DMS114 treated with DMSO at 0.1 percent for 48 hours (cell line): Measurements from ENCODE around the gene RASA1.
A peak's percentile ranks its signal among the peaks of the same experiment; 100 is the strongest.
"Not testable (repeated sequence)": the region's sequence is repeated elsewhere in the genome, so short reads cannot be mapped to it uniquely, and the experiment has no call there.

Experiments
- DNase-seq: peaks from one replicate; lab custom pipeline; 2025; ENCODE audit not compliant: unreplicated experiment; lab: John Stamatoyannopoulos, UW

Gene RASA1

DNA sequence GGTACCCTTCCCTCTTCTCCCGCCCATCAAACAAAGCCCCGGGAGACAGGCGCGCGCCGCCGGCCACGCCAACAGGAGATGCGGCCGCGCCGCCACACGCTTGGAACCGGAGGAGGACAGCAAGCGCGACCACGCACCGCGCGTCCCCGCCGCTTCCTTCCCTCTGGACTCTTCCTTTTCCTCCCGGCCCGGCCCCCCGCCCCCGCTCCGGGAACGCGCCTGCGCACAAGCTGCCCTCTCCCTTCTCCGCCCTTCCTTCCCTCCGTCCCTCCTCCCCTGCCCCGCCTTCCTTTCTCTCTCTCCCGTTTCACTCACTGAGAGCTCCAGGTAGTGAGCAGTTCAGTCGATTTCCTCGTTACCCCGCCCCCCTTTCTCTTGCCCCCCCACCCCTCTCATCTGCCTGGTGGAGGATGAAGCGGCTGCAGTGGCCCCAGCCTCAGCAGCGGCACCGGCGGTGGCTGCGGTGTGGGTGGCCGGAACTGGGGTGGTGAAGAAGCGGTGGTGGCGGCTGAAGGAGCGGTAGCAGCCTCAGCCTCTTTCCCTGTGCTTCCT lies at the start of gene RASA1:
RASA1 (plus strand) TSS at position 310 of the 552 bp plus-strand sequence. CDS start 569 bp downstream, outside the sequence.
- DNase-seq: peak; percentile 91

DNA sequence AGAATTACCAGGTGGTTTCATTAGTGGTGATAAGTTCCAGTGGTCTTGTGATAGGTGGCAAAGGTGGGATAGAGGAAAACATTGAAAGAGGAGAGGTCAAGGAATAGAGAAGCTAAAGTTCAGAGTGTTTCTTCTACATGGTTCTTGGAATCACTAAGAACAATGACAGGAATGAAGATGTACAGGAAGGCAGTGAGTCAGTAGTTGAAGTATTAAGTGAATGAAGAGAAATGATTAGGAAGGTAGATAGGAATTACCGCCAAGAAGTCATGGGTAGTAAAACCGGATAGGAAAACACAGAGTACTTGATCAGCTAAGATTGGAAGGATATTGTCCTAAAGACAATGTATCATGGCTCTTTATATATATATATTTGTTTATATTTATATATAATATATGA lies 37.9 kb upstream of the RASA1 start:
- DNase-seq: no peak

DNA sequence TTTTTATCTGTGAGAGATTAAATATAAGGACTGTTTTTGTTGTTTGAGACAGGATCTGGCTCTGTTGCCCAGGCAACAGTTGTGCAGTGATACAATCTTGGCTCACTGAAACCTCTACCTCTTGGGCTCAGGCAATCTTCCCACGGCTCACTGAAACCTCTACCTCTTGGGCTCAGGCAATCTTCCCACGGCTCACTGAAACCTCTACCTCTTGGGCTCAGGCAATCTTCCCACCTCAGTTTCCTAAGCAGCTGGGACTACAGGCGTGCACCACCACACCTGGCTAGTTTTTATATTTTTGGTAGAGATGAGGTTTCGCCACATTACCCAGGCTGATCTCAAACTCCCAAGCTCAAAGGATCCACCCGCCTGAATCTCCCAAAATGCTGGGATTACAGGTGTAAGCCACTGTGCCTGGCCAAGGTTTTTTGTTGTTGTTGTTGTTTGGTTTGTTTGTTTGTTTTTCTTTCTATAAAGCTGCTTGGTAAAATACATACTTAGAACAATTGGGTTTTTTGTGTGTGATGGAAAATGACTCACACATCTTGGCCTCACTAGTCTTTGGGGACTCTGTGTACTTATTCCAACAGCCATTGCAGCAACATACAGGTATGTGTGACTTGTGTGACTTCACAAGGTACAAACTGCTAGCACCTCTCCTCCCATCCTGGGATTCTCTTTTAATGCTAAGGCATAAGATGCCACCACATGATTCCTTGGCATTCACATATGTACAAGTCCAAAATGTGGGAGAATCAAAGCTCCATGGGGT lies 36.5 kb upstream of the RASA1 start:
- DNase-seq: no peak

DNA sequence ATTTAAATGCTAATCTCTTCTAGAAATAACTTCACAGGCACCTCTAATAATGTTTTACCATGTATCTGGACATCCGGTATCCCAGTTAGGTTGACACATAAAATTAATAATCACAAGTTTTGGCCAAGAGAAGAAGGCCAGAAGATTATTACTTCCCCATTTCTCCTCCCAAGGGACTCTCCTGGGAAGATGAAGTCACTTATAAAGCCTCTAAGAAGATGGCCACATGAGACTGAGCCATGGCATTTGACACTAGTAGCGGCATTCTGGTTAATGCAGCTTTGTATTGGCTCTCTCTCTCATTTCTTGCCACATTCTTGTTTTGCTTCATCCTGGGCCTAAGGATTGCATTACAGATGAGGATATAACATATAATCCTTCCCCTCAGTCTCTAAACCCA lies 34.5 kb upstream of the RASA1 start:
- no peak for DNase-seq

DNA sequence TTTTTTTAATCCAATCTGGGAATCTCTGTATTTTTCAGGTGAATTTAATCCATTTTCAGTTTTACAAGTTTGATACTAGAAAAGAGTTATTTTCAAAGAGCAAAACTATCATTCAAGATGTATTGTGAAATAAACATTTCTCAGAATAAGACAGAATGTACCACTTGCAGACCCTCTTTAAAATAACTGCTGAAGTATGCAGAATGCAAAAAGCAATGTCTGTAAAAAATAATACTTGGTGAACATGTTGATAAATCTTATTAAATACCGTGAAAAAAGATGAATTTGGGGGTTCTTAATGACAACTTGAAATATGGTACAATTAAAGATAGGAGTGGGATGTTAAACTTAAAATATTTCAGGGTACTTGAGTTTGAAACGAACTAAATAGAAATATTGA lies 26.1 kb upstream of the RASA1 start:
- DNase-seq: no peak

DNA sequence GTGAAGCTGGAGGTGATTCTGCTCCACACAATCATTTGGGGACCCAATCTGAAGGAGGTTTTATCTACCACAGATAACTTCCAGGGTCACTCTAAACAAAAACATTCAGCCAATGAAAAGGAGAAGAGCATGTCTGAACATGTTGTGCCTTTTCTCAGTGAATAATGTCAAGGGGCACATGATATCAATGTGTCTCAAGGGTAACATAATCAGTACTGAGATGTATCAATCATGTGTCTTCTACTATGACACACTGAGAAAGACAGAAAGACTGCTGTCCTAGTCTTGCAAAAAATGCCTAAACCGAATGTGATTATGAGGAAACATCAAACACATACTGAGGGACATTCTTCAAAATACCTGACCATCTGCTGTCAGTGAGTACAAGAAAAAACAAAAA lies 25.4 kb upstream of the RASA1 start:
- no peak for DNase-seq

DNA sequence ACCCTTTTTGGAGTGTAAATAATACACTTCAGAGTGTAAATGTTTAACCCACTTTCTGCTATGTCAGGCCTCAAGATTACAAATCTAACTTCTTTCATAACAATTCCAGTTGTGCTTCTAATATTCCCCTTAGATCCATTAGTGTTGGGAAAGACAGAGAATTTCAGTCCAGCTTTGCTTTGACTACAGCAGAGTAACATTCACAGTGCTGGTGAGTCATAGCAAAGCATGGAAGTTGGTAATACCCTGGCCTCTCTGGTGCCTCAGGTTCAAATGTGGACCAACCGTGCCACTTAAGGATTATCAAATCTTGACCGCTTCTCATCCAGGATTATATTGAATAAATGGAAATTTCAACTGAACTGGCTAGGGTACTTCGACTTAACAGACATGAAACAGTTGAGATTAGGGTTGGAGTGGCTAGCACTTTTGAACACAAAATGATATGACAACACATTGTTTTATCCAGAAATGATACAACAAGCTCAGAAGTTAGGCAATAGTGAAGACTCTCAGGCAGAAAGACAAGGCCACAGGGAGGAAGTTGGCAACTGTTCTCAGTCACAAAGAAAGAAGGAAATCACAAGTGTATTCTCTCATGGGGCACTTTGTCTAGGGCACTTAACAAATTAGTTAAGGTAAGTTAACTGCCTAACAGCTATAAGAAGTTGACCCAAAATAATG lies 24.4 kb upstream of the RASA1 start:
- DNase-seq: no peak

DNA sequence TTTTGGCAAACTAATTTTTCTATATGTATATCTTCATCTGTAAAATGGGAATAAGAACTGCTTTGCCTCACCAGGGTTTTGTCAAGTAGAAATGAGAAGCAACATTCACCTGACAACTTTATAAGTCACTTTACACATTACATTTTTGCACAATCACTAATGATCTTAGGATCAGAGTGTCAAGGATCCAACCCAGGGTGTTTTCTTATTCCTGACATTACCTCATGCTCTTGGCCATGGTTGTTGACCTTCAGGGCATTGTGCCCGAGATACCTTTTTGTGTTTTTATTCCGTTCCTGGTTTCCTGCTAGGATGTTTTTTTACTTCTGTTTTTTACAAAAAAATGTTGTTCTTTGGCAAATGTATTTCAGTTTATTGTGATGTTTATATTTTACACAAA lies 22.2 kb upstream of the RASA1 start:
- DNase-seq: no peak

DNA sequence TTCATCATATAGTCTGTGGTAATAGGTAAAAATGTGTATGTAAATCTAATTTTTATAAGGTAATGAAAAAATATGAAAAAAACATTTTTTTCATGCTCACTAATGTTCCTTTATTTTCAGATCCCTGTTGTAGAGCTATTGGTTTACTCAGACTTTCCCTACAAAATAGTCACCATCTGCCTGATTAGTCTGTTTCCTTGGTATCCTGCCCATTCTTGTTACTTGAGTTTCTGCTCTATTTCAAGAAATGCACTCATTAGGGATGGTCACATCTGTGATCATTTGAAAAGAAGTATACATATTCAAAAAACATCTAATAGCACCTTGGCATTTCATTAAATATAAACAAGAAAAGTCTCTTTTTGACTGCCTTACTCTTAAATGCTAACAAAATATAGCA lies 21.6 kb upstream of the RASA1 start:
- DNase-seq: no peak

DNA sequence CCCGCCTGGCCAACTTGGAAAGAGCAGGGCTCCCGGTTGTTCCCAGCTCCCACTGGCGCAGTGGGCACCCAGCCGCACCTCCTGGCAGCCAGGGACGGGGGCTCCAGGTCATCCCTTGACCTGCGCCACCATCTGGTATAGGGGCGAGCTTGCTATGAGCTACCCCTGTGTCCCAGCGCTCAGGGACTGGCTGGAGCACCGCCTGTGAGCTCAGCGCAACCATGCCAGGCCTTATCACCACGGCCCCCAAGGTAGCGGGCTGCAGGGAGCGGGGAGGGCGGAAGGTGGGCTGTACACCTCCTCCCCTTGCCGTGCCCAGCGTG lies 15.4 kb upstream of the RASA1 start:
- no peak for DNase-seq

DNA sequence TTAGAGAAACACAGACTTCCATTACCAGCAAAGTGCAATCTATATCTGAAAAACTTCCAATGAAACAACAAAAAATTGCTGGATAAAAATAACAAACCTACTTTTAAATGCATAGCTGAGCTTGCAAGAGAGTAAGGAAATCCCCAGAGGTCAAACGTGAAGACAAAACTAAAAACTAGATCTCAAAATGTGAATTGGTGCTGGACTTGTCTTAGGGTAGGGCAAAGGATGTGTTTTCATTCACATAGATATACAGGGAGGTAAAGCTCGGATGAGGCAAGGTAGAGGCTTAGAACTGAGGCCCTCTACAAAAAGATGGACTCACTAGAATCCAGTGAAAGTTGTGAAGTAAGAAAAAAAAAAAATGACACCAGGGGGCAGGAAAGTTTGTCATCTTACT lies 13.6 kb upstream of the RASA1 start:
- no peak for DNase-seq

DNA sequence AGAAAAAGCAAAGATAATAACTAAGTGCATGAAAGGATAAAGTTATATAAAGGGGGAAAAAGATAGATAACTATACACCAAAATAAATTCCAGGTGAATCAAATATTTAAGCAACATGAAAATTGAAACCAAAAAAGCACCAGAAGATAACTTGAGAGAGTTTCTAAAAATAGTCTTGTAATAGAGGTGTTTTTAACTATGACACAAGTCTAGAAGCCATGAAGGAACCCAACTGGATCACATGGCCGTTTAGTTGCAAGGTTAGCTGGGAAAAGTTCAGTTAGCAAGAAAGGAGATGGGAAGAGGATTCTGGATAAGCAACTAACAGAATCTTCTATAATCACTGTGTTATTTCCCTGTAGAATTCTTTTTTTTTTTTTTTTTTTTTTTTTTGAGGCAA lies 9.2 kb upstream of the RASA1 start:
- DNase-seq: no peak

DNA sequence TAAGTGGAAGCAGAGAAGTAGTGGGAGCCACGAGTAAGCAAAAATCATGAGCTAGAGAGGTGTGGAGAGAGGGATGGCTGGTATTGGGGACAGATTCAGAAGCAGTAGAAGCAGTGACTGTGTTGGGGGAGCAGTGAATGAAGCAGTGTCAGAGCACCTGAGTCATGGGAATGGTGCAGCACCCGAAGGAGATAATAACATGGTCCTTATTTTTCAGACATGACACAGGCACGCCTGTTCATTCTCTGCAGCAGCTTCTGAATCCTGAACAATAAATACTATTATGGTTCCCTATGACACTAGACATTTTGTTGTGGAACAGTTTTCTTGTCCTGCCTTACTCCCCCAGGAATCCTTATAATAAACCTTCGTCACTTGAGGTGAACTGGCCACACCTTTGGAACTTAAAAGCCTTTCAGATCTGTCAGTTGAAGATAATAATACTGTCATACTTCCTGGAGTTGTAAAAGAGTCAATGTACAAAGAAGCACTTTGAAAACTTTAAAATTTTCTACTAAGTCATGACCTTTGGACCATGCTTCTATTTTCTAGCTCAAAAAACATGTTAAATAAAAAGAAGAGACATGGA lies 7.0 kb upstream of the RASA1 start:
- no peak for DNase-seq

DNA sequence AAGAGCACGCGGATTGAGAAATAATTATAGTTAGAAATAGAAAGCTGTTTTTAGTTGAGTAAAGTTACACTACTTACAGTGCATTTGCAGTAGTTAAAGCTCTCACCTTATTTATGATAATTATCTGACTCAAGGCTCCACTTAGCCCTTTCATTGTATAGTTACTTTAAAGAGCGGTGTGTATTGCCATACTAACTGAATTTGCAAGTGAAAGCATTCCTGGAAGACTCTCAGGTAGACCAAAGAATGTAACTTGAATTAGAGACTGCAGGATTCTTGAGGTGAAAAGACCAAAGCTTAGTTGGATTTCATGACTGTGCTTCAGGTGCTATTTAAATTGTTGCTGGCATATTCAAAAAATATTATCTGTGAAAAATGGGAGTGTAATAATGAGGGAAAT lies 4.2 kb upstream of the RASA1 start:
- DNase-seq: no peak

DNA sequence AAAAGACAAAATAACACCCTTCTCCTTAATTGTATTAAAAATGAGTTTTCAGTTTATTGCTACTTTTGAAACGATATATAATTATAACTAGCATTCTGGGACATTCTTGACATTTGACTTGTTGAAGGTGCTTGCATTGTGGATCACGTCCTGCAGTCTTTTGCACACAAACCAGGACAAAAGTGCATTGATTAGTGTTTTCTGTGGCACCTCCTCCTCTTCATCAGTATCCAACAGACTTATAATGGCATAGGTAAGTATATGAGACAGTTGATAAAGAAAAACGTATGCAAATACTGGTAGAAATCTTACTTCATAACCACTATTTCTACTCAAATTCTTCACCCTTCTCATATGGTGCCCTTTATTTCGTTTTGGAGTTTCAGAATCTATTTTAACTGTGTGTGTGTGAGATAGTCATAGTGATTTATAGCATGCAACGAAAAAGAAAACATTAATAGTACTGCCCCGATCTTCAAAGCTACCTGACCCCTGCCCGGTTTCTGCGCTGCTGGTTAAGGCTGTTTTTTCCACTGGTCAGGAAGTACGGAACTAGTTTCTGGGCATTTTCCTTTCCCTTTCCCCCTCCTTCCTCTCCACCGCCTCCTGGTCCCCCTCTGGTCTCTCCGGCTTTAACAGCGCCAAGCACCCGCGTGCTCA lies 639 bp upstream of the RASA1 start:
- no peak for DNase-seq

DNA sequence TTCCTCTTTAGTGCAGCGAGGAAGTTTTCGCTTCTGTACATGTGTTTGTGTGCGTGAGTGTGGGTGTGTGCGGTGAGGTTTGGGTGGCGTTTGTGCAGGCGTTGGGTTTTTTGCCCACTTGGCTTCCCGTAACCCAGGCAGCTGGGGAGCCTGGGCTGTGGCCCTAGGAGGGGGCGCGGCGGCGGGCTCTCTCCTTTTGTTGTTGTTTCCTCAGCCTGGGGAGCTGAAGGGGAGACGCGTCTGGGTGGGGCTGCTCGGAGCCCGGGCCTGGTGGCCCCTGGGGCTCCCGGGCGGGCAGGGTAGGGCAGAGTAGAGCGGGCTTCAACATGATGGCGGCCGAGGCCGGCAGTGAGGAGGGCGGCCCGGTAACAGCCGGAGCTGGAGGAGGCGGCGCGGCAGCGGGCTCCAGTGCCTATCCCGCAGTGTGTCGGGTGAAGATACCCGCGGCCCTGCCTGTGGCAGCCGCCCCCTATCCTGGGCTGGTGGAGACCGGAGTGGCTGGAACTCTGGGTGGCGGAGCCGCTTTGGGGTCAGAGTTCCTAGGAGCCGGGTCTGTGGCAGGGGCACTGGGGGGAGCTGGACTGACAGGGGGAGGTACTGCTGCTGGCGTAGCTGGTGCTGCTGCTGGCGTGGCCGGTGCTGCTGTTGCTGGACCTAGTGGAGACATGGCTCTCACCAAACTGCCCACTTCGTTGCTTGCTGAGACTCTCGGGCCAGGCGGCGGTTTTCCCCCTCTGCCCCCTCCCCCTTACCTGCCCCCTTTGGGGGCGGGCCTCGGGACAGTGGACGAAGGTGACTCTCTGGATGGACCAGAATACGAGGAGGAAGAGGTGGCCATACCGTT lies 665 bp downstream of the RASA1 start:
- no peak for DNase-seq

DNA sequence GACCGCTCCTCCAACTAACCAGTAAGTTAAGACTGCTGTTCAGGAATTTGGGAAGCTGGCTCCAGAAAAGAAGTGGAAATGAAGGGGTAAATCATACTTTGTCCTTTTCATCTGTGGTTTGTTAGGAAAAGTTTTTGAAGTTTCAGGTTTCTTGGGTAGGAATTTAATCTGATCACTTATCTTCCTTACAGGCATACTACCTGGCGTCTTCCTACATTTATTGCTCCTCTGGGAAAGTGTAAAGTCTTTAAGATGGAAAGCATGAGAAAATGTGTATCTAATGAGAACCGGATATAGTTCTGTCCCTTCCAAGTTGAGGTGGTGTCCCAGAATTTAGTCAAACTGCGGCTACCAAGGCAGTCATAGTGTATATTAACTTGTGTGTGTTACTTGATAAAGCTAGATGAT lies 1.3 kb downstream of the RASA1 start:
- DNase-seq: no peak

DNA sequence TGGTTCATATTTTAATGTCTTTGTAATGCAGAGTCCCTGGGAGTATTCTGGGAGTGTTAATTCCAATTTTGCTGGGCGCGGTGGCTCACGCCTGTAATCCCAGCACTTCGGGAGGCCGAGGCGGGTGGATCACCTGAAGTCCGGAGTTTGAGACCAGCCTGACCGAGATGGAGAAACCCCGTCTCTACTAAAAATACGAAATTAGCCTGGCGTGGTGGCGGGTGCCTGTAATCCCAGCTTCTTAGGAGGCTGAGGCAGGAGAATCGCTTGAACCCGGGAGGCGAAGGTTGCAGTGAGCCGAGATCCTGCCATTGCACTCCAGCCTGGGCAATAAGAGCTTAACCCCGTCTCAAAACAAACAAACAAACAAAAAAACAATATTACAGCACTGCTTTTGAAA lies 3.2 kb downstream of the RASA1 start:
- DNase-seq: not testable (repeated sequence)

DNA sequence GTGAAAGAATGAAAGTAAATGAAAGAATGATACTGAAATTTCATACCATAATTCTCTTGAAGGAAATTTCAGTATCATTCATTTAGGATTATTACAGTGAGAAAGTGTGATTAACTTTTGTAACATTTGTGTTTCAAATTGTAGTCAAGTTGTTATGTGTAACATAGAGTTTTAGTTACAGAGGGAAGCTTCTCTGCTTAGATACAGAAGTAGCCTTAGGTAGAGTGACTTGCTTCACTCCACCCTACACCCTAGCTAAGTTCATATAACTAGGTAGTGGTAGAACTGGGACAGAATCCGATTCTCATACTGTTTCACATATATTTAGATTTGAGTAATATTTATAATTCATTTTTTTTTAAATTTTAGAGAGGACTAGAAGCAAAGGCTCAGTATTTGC lies 9.0 kb downstream of the RASA1 start:
- DNase-seq: no peak

DNA sequence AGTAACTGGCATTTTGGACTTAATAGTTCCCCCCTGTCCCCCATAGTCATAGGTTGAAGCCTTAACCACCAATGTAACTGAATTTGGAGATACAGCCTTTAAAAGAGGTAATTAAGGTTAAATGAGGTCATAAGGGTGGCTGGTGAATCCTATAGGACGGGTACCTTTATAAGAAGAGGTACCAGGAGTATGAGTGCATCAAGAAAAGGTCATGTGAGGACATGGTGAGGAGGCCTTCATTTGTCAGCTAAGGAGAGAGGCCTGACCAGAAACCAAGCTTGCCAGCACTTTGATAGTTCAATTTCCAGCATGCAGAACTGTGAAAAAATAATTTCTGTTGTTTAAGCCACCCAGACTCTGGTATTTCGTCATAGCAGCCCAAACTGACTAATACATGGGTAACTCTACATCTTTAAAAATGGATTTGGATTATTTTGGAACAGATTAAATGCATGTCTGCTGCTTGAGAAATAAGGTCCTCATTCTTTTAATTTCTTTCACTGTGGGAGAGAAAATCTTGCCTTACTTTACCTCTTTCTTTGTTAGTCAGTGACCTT lies 9.7 kb downstream of the RASA1 start:
- DNase-seq: no peak
